ENCODE data around the gene CS. TPM values are rescaled to one million over a fixed set of nuclear protein-coding genes. Genes with fewer than 3 reads are reported as not detected.
A peak's percentile ranks its signal among the peaks of the same experiment; 100 is the strongest.
"Not testable (repeated sequence)": the region's sequence is repeated elsewhere in the genome, so short reads cannot be mapped to it uniquely, and the experiment has no call there.

The CS gene
- total RNA-seq: 100 to 1,000 TPM in 5 of 7 donors, 10 to 100 TPM in 2; 49.6 to 155 (median 137) TPM
- 100 to 1,000 TPM in 1 of 2 donors, 10 to 100 TPM in 1; 48.9 to 237 TPM for polyA plus RNA-seq
- long read RNA-seq, donor 1, transcript CS-201 (11 exons, 2,975 nt): major isoform, 303 of 440 reads
- long read RNA-seq, donor 1, transcript CS-222 (2 exons, 718 nt): minor isoform, 9 of 440 reads
- long read RNA-seq, donor 1, transcript CS-212 (12 exons, 3,057 nt): minor isoform, 5 of 440 reads
- long read RNA-seq, donor 1, partial matches to known transcripts: 96 of 440 reads
- long read RNA-seq, donor 1, other reads (novel, unspliced or antisense): 27 of 440 reads
- long read RNA-seq, donor 2, transcript CS-201 (11 exons, 2,975 nt): major isoform, 22 of 24 reads
- long read RNA-seq, donor 2, partial matches to known transcripts: 0 of 24 reads
- long read RNA-seq, donor 2, other reads (novel, unspliced or antisense): 0 of 24 reads
- long read RNA-seq, donor 3, transcript CS-201 (11 exons, 2,975 nt): major isoform, 164 of 229 reads
- long read RNA-seq, donor 3, partial matches to known transcripts: 36 of 229 reads
- long read RNA-seq, donor 3, other reads (novel, unspliced or antisense): 26 of 229 reads

GRCh38 chr12:56299853-56300643 is at the start of gene CS:
CS (minus strand) TSS chr12:56300330; CDS start chr12:56300201, 129 bp downstream.
- Histone ChIP-seq H3K27me3 (no peaks in the 10 kb centered on the region), H3K36me3 (no peaks in the 10 kb centered on the region), H3K27ac (peak within 1 kb of the TSS; percentile 53 to 89), H3K4me1 (ENCODE audit: insufficient read depth) (peaks cover 13% of the 10 kb centered on the region), H3K9me3 (no peaks in the 10 kb centered on the region), H3K4me3 (peak within 1 kb of the TSS; percentile 99)
- 0 to 1% (median 0%) methylated on average over 57 to 63 of the region's 63 CpGs for WGBS, 3 donors
- intact Hi-C loops (cut with DNase I): loop anchor here in 1 of 4 donors (10.0 kb wide), 2 partner anchors 105 to 165 kb away; partner anchors contain the start of gene SPRYD4
- peak; percentile 42 for TF ChIP-seq POLR2A (IDR thresholded peaks at IDR 0.05)
- TF ChIP-seq EP300 (IDR thresholded peaks at IDR 0.05): no peak
- TF ChIP-seq CTCF (IDR thresholded peaks at IDR 0.05): peak in 1 of 3 donors; percentile 17
- peak; percentile 98 to 99 (median 99) for DNase-seq

- H3K9me3 ChIP-seq: no peaks in the 10 kb centered on the region
- H3K36me3 ChIP-seq: no peaks in the 10 kb centered on the region
- no peak overlapping the region for H3K27ac ChIP-seq
- DNase-seq: no peak
- no peaks in the 10 kb centered on the region for H3K27me3 ChIP-seq
- TF ChIP-seq EP300 (IDR thresholded peaks at IDR 0.05): no peak
- no peak for TF ChIP-seq POLR2A (IDR thresholded peaks at IDR 0.05)
- TF ChIP-seq CTCF (IDR thresholded peaks at IDR 0.05): no peak
- no peaks in the 10 kb centered on the region for H3K4me1 ChIP-seq (ENCODE audit: insufficient read depth)
- H3K4me3 ChIP-seq: no peak overlapping the region
- intact Hi-C loops (cut with DNase I): no loop called here
- 85 to 86% (median 85%) methylated on average over 5 of the region's 5 CpGs for WGBS, 3 donors
These were observed 48.6 kb upstream of the CS start for GRCh38 chr12:56348776-56349175.

- H3K9me3 ChIP-seq; H3K36me3 ChIP-seq; DNase-seq; H3K27me3 ChIP-seq; H3K4me1 ChIP-seq (ENCODE audit: insufficient read depth); intact Hi-C loops (cut with DNase I); H3K4me3 ChIP-seq; H3K27ac ChIP-seq: not testable (repeated sequence)
- 89 to 95% (median 92%) methylated on average over 9 of the region's 9 CpGs for WGBS, 3 donors
These were observed 47.1 kb upstream of the CS start for GRCh38 chr12:56347255-56347654.

GRCh38 chr12:56346675-56347074 is 46.5 kb upstream of the CS start:
- H3K4me1 ChIP-seq (ENCODE audit: insufficient read depth): no peaks in the 10 kb centered on the region
- intact Hi-C loops (cut with DNase I): no loop called here
- H3K36me3 ChIP-seq: no peaks in the 10 kb centered on the region
- no peak for DNase-seq
- no peaks in the 10 kb centered on the region for H3K9me3 ChIP-seq
- H3K27ac ChIP-seq: no peak overlapping the region
- H3K27me3 ChIP-seq: no peaks in the 10 kb centered on the region
- no peak overlapping the region for H3K4me3 ChIP-seq
- TF ChIP-seq POLR2A (IDR thresholded peaks at IDR 0.05) (no peak), EP300 (IDR thresholded peaks at IDR 0.05) (no peak), CTCF (IDR thresholded peaks at IDR 0.05) (no peak)
- 74 to 82% (median 75%) methylated on average over 7 of the region's 7 CpGs for WGBS, 3 donors

GRCh38 chr12:56342290-56342689 is 42.2 kb upstream of the CS start:
- H3K27me3 ChIP-seq; H3K4me1 ChIP-seq (ENCODE audit: insufficient read depth); H3K4me3 ChIP-seq; H3K36me3 ChIP-seq; DNase-seq; intact Hi-C loops (cut with DNase I); H3K9me3 ChIP-seq; H3K27ac ChIP-seq: not testable (repeated sequence)
- 85 to 100% (median 95%) methylated on average over 2 of the region's 2 CpGs for WGBS, 3 donors
